Heart left ventricle (tissue), 13 donors: Measurements from ENCODE around the gene SETD3.

Experiments
- CTCF ChIP-seq, 12 donors: fragments of 200-600 bp; sonication (generic) in 4 of 12; IDR thresholded peaks; one replicate each; pipeline versions ENCODE4 v1.5.0 to v1.8.0; 2018 to 2022; ENCODE audit warnings: antibody characterized with exemption in 12 of 12, mild to moderate bottlenecking in 5 of 12
- POLR2A ChIP-seq, 2 donors: fragments of 450-650 bp; IDR thresholded peaks; one replicate each; pipeline ENCODE4 v1.6.1; 2017; ENCODE audit warnings: antibody characterized with exemption in 2 of 2, mild to moderate bottlenecking in 2 of 2, moderate library complexity in 2 of 2
- donor health status: ischemic (EF 13 %, LVEDD 7.1; RV severe dilation, severe dysfunction).
- donor health status: DM: no; HTN: yes; CAD: no.
- donor health status: DM: no; HTN: no; CAD: no.
- donor health status: ischemic (EF 25% LVEDD 6.9; RV normal size, moderate dysfunction).
- donor health status: ischemic (EF 25% LVEDD 5.7; RV mildly dilated, moderate dysfunction).
- donor health status: ischemic (EF 35%, LVEDD 5.7; RV mildly dilated, moderate dysfunction).
- donor health status: nonischemic (EF 11% LVEDD 7.7; RV severe dilation, severe dysfunction).
- donor health status: DM: yes; HTN: yes; CAD: no.
- donor health status: PGD.
- donor health status: ischemic (EF 29% LVEDD 5.4; RV normal size, mild dysfunction).
- donor health status: nonischemic (EF 23%, LVEDD 6.1; RV moderate dilation, normal function).

- TF ChIP-seq POLR2A (IDR thresholded peaks at IDR 0.05): no peak
- no peak for TF ChIP-seq CTCF (IDR thresholded peaks at IDR 0.05)
Observed at GRCh38 chr14:99481745-99482099, 1.1 kb upstream of the SETD3 start.
